ENCODE measurements around the gene CHST3. TPM values are rescaled to one million over a fixed set of nuclear protein-coding genes. Genes with fewer than 3 reads are reported as not detected.

CHST3 gene
- total and polyA plus RNA-seq, 8 donors = 10.3 to 20.1 (median 11.6) TPM

DNA sequence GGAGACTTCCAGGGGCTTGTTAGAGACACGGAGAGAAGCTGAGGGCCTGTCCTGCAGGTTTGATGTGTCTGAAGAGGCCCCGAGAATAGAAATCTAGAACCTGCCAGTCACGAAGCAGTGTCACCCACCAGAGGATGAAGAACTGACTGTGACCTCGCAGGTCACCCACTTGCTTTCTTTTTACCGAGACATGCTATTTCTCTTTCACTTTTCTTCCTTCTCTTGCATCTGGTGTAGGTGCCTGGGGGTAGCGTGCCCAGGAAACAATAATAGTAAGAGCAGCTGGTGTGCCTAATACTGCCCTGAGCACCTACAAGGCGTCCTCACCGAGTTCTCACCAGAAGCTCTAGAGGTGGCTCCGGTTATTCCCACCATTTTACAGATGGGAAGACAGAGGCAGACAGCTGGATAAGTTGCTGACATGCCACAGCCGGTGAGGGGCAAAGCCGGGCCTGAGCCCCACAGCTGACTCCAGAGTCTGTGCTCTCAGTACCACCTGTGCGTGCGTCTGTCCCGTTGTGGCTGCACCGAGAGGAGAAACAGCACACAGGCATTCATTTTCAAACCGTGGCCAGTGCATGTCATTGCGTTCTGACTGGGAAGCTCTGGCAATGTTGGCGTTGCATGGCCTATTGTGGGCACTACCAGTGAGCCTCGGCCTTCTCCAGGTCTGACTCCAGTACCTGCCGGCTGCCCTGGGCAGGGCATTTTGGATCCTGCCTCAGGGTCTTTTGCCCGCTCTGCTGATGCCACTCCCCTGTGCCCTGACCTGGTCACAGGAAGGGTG is 7.8 kb downstream of the CHST3 start:
- no peak overlapping the region for H3K4me3 ChIP-seq
- no peaks in the 10 kb centered on the region for H3K36me3 ChIP-seq
- peak overlapping the region in 1 of 2 donors; percentile 7 for H3K27ac ChIP-seq
- intact Hi-C loops (cut with DNase I) = no loop called here
- DNase-seq (no peak), ATAC-seq (no peak)
- H3K9me3 ChIP-seq = no peaks in the 10 kb centered on the region
- H3K4me1 ChIP-seq = peaks cover 32 to 43% of the 10 kb centered on the region in 2 donors
- H3K27me3 ChIP-seq = no peaks in the 10 kb centered on the region
- TF ChIP-seq, protein P1, sequence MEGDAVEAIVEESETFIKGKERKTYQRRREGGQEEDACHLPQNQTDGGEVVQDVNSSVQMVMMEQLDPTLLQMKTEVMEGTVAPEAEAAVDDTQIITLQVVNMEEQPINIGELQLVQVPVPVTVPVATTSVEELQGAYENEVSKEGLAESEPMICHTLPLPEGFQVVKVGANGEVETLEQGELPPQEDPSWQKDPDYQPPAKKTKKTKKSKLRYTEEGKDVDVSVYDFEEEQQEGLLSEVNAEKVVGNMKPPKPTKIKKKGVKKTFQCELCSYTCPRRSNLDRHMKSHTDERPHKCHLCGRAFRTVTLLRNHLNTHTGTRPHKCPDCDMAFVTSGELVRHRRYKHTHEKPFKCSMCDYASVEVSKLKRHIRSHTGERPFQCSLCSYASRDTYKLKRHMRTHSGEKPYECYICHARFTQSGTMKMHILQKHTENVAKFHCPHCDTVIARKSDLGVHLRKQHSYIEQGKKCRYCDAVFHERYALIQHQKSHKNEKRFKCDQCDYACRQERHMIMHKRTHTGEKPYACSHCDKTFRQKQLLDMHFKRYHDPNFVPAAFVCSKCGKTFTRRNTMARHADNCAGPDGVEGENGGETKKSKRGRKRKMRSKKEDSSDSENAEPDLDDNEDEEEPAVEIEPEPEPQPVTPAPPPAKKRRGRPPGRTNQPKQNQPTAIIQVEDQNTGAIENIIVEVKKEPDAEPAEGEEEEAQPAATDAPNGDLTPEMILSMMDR (IDR thresholded peaks at IDR 0.05) = no peak

DNA sequence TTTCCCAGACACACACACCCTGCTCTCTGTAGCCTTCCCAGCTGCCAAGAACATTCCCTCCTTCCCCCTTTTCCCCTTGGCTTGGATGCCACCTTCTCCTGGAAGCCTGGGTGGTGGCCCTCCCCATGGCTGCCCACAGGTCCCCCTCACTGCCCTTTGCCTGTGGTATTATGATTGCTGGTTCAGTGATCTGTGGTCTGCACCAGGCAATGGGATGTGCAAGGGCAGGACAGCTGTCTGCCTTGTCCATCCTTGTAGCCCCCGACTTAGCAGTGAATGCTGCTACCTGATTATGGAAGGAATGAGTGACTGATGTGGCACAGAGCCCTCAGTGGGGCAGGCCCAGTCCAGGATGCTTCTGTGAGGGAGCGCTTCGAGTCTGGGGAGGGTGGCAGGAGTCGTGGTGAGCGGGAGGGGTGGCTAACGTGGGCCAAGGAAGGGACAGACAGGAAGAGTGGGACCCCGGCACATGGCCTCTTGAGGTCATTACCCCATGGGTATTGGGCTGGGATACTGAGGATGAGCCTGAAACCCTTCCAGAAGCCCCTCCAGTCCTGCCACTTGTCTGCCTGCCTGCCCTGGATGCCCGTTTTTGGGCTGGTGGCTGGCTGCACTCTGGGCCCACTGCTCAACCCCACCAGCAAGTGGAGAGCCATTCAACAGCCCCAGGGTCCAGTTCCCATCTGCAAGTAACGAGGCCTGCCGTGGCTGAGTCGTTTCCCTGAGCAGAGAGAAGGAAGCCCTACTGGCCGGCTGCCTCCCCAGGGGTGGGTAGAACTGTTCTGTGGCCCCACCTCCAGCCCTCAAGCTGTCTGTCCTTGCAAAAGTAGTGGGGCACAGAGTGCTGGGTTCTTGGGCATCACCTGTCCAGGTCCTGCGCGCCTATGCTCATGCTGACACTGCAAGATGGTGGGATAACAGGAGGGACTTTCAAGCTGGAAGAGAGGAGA is 8.8 kb downstream of the CHST3 start:
- H3K9me3 ChIP-seq = no peaks in the 10 kb centered on the region
- peaks cover 32 to 43% of the 10 kb centered on the region in 2 donors for H3K4me1 ChIP-seq
- no peak overlapping the region for H3K27ac ChIP-seq
- TF ChIP-seq, protein P1 (IDR thresholded peaks at IDR 0.05) = no peak
- DNase-seq (no peak), ATAC-seq (no peak)
- no peak overlapping the region for H3K4me3 ChIP-seq
- no peaks in the 10 kb centered on the region for H3K27me3 ChIP-seq
- intact Hi-C loops (cut with DNase I) = no loop called here
- H3K36me3 ChIP-seq = no peaks in the 10 kb centered on the region

DNA sequence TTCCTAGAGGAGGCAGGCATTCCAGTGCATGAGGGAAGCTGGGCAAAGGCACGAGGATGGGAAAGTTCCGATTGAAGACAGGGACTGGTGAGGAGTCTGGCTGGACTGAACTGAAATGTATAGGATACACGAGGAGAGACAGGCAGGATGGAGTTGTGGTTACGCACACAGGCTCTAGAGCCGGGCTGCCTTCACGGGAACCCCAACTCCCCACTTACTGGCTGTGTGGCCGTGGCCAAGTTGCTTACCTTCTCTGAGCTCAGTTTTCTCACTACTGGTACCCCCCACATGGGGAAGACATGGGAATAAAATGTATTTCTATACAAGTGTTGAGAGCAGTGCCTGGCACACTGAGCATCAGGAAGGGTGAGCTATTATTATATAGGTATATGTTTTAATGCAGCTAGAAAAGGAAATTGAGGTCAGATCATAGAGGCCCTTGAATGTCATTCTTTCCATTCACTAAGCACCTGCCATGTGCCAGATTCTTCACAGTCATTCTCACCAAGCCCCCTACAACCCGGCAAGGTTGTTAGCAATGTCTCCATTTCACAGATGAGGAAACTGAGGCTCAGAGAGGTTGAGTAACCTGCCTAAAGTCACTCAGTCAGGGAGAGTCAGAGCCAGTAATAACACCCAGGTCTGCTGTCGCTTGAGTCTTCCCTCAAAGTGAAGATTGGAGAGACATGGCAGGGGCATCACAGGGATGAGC is 9.7 kb downstream of the CHST3 start:
- Histone ChIP-seq H3K4me3 (no peak overlapping the region), H3K27me3 (no peaks in the 10 kb centered on the region), H3K4me1 (peaks cover 32 to 40% of the 10 kb centered on the region in 2 donors), H3K27ac (peak overlapping the region in 1 of 2 donors; percentile 68), H3K36me3 (no peaks in the 10 kb centered on the region), H3K9me3 (no peaks in the 10 kb centered on the region)
- no peak for ATAC-seq
- DNase-seq = no peak
- TF ChIP-seq, protein P1 (IDR thresholded peaks at IDR 0.05) = no peak
- intact Hi-C loops (cut with DNase I) = no loop called here

DNA sequence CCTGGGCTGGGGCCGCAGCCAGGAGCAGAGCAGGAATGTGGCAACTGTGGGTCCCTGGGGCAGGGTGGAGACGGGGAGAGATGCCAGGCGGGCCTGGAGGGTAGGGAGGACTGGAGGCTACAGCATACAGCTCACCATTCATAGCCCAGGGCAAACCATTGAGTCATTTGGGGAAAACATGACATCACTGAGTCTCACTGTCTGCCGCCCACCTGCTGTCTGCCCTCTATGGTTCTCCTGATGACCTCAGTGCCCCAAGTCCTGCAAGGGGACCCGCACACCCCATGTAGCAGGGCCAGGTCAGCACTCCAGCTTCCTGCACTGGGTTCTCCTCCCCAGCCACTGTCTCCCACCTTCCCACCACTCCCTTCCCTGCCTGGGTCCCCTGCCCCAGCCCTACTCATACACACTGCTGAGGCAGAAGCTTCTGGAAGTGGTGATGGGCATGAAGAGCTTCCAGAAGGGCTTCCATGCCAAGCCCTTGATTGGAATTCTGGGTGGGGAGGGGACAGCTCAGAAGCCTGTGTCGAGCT is 10.4 kb downstream of the CHST3 start:
- intact Hi-C loops (cut with DNase I) = no loop called here
- no peak overlapping the region for H3K4me3 ChIP-seq
- no peaks in the 10 kb centered on the region for H3K27me3 ChIP-seq
- no peaks in the 10 kb centered on the region for H3K36me3 ChIP-seq
- H3K9me3 ChIP-seq = no peaks in the 10 kb centered on the region
- ATAC-seq (peak; percentile 3), DNase-seq (no peak)
- H3K4me1 ChIP-seq = peaks cover 32 to 42% of the 10 kb centered on the region in 2 donors
- H3K27ac ChIP-seq = peak overlapping the region in 1 of 2 donors; percentile 68
- TF ChIP-seq, protein P1 (IDR thresholded peaks at IDR 0.05) = no peak

Measured in left lung (tissue), 10 donors.